IMR-90 (cell line): ENCODE results near the gene UGGT2. TPM values are rescaled to one million over a fixed set of nuclear protein-coding genes. Genes with fewer than 3 reads are reported as not detected.
"Not testable (repeated sequence)": the region's sequence is repeated elsewhere in the genome, so short reads cannot be mapped to it uniquely, and the experiment has no call there.

ENCODE experiments used
- ATAC-seq: fragments of 200-7000 bp; cut with Tn5 transposase; 2 replicates; pipeline ENCODE4 v1.9.1; 2020; ENCODE audit warnings: low read depth, mild to moderate bottlenecking, moderate library complexity
- BruUV-seq: library from RNA; stranded (reverse); fragments of 400-500 nt; replicated peaks from 2 replicates; lab custom pipeline; 2021; lab: Mats Ljungman, UMichigan
- CTCF ChIA-PET: fragments of 300-600 bp; formaldehyde crosslinking; extraction: SDS; loops from one replicate; lab custom pipeline; 2021; ENCODE audit warnings: antibody characterized with exemption; lab: Yijun Ruan, JAX
- POLR2A ChIA-PET: fragments of 300-600 bp; sonication (Branson Sonifier 250); formaldehyde crosslinking; loops from one replicate; lab custom pipeline; 2022; ENCODE audit warnings: antibody characterized with exemption; ENCODE audit not compliant: unreplicated experiment; lab: Charles Lee
- DNase-seq: peaks from one replicate; pipeline ENCODE4 v3.0.0; 2013
- H2AFZ ChIP-seq: replicated peaks from 2 replicates; pipeline ENCODE3; 2013; ENCODE audit warnings: low read length, mild to moderate bottlenecking; ENCODE audit not compliant: poor library complexity
- H2AK5ac ChIP-seq: 2 replicates; pipeline ENCODE4 v1.6.1; 2013; ENCODE audit warnings: low read depth, low read length, inconsistent platforms
- H2AK9ac ChIP-seq: replicated peaks from 2 replicates; pipeline ENCODE3; 2013; ENCODE audit warnings: mild to moderate bottlenecking, low read depth, low read length, moderate library complexity; ENCODE audit not compliant: poor library complexity
- H2BK120ac ChIP-seq: 2 replicates; pipeline ENCODE4 v1.6.1; 2013; ENCODE audit warnings: low read depth, low read length, inconsistent platforms
- H2BK15ac ChIP-seq: 3 replicates; pipeline ENCODE4 v1.6.1; 2013; ENCODE audit warnings: low read depth, low read length, inconsistent platforms
- H2BK20ac ChIP-seq: 2 replicates; pipeline ENCODE4 v1.6.1; 2013; ENCODE audit warnings: low read depth, mild to moderate bottlenecking, inconsistent platforms, low read length, moderate library complexity
- H2BK5ac ChIP-seq: 2 replicates; pipeline ENCODE4 v1.6.1; 2013; ENCODE audit warnings: mild to moderate bottlenecking, low read depth, low read length, inconsistent platforms; ENCODE audit not compliant: poor library complexity, severe bottlenecking
- H3K14ac ChIP-seq: replicated peaks from 2 replicates; pipeline ENCODE4 v1.6.1; 2013; ENCODE audit warnings: low read depth, low read length, inconsistent platforms
- H3K18ac ChIP-seq: 2 replicates; pipeline ENCODE4 v1.6.1; 2013; ENCODE audit warnings: low read depth, low read length, control low read depth
- H3K23ac ChIP-seq: 2 replicates; pipeline ENCODE4 v1.6.1; 2013; ENCODE audit warnings: low read depth, low read length, inconsistent platforms
- H3K27ac ChIP-seq: 2 replicates; pipeline ENCODE4 v1.5.1; 2013; ENCODE audit warnings: mild to moderate bottlenecking, control low read depth, low read length; ENCODE audit not compliant: insufficient read depth
- H3K27me3 ChIP-seq: 2 replicates; pipeline ENCODE4 v1.6.1; 2013; ENCODE audit warnings: low read length; ENCODE audit not compliant: control insufficient read depth, insufficient read depth
- H3K36me3 ChIP-seq: 2 replicates; pipeline ENCODE4 v1.6.1; 2013; ENCODE audit warnings: low read length, mixed read lengths; ENCODE audit not compliant: control insufficient read depth, insufficient read depth
- H3K4ac ChIP-seq: 2 replicates; pipeline ENCODE4 v1.6.1; 2013; ENCODE audit warnings: low read depth, low read length, inconsistent platforms
- H3K4me1 ChIP-seq: 2 replicates; pipeline ENCODE4 v1.6.1; 2013; ENCODE audit warnings: low read length, mixed read lengths; ENCODE audit not compliant: control insufficient read depth, insufficient read depth
- H3K4me2 ChIP-seq: 2 replicates; pipeline ENCODE4 v1.6.1; 2013; ENCODE audit warnings: low read depth, mild to moderate bottlenecking, control low read depth, low read length, moderate library complexity
- H3K4me3 ChIP-seq: 2 replicates; pipeline ENCODE4 v1.5.1; 2013; ENCODE audit warnings: low read depth, mild to moderate bottlenecking, control low read depth, low read length, moderate library complexity; ENCODE audit not compliant: insufficient read depth
- H3K56ac ChIP-seq: 2 replicates; pipeline ENCODE4 v1.6.1; 2013; ENCODE audit warnings: low read length, inconsistent platforms; ENCODE audit not compliant: insufficient read depth; ENCODE audit errors: extremely low read depth
- H3K79me1 ChIP-seq, 2 experiments: 2 replicates each; pipeline ENCODE4 v1.6.1; 2013; ENCODE audit warnings: low read length in 2 of 2, inconsistent platforms in 1 of 2, low read depth in 1 of 2
- H3K9ac ChIP-seq: 2 replicates; pipeline ENCODE4 v1.6.1; 2013; ENCODE audit warnings: low read depth, low read length, control low read depth
- H3K9me1 ChIP-seq: 2 replicates; pipeline ENCODE4 v1.6.1; 2013; ENCODE audit warnings: low read length, inconsistent platforms; ENCODE audit not compliant: insufficient read depth
- H3K9me3 ChIP-seq: 2 replicates; pipeline ENCODE4 v1.6.1; 2013; ENCODE audit warnings: low read length; ENCODE audit not compliant: control insufficient read depth, insufficient read depth
- H4K20me1 ChIP-seq: 2 replicates; pipeline ENCODE4 v1.6.1; 2013; ENCODE audit warnings: low read length, inconsistent platforms; ENCODE audit not compliant: insufficient read depth
- H4K5ac ChIP-seq: 2 replicates; pipeline ENCODE4 v1.6.1; 2013; ENCODE audit warnings: mild to moderate bottlenecking, low read depth, low read length, control low read depth
- H4K8ac ChIP-seq, 2 experiments: 2 replicates each; pipeline ENCODE4 v1.6.1; 2013; ENCODE audit warnings: low read depth in 2 of 2, low read length in 2 of 2, control low read depth in 1 of 2, inconsistent platforms in 1 of 2
- H4K91ac ChIP-seq: 2 replicates; pipeline ENCODE4 v1.6.1; 2013; ENCODE audit warnings: low read depth, low read length, inconsistent platforms; ENCODE audit not compliant: insufficient read depth
- WGBS, 2 experiments: methylation state at CpG; one replicate each; pipeline versions ENCODE4 v1.1.5 to v1.1.7; 2013; ENCODE audit warnings: missing lambda C conversion rate in 2 of 2; ENCODE audit not compliant: insufficient read length in 1 of 2; ENCODE audit errors: extremely low coverage in 2 of 2; 5-methylcytosine and 5-hydroxymethylcytosine counted together
- dilution Hi-C: fragments of 300-500 bp; cut with HindIII; formaldehyde crosslinking; loops from one replicate; pipeline ENCODE4 v1.14.3; 2018; ENCODE audit warnings: low sequenced_read_pairs; ENCODE audit not compliant: unreplicated experiment
- in situ Hi-C: fragments of 300-500 bp; cut with MboI; formaldehyde crosslinking; loops from 3 replicates; pipeline ENCODE4 v1.14.3; 2019; ENCODE audit warnings: low sequenced_read_pairs, inconsistent platforms, mixed read lengths
- intact Hi-C: fragments of 100-400 bp; cut with micrococcal nuclease; formaldehyde crosslinking; loops from 2 replicates; pipeline ENCODE4 v1.10.0; 2022
- polyA plus RNA-seq, 3 experiments: library from polyadenylated mRNA; depleted of rRNA; stranded (reverse); fragments of >200 nt; gene quantifications; 2 replicates each; pipeline ENCODE4 v1.2.3, GENCODE V29; 2012; ENCODE audit warnings: low replicate concordance in 1 of 3
- total RNA-seq: library from RNA; depleted of rRNA; stranded (reverse); fragments of >200 nt; gene quantifications from 2 replicates; pipeline ENCODE4 v1.2.3, GENCODE V29; 2012

UGGT2 gene
- total and polyA plus RNA-seq, 2 of the 4 experiments (the other 2 are of a cell fraction) = 21.4 to 40.1 TPM

DNA sequence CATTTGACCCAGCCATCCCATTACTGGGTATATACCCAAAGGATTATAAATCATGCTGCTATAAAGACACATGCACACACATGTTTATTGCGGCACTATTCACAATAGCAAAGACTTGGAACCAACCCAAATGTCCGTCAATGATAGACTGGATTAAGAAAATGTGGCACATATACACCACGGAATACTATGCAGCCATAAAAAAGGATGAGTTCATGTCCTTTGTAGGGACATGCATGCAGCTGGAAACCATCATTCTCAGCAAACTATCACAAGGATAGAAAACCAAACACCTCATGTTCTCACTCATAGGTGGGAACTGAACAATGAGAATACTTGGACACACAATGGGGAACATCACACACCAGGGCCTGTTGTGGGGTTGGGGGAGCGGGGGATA is 2.2 kb downstream of the UGGT2 start:
- BruUV-seq, DNase-seq: not testable (repeated sequence)

DNA sequence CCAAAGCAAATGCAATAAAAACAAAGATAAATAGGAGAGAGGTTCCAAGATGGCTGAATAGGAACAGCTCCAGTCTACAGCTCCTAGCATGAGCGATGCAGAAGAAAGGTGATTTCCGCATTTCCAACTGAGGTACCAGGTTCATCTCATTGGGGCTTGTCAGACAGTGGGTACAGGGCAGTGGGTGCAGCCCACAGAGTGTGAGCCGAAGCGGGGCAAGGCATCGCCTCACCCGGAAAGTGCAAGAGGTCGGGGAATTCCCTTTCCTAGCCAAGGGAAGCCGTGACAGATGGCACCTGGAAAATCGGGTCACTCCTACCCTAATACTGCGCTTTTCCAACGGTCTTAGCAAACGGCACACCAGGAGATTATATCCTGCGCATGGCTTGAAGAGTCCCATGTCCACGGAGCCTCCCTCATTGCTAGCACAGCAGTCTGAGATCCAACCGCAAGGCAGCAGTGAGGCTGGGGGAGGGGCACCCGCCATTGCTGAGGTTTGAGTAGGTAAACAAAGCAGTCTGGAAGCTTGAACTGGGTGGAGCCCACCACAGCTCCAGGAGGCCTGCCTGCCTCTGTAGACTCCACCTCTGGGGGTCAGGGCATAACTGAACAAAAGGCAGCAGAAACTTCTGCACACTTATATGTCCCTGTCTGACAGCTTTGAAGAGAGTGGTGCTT is 6.6 kb downstream of the UGGT2 start:
- CTCF ChIA-PET, ATAC-seq, H3K27ac ChIP-seq, POLR2A ChIA-PET, H3K4me3 ChIP-seq, H4K20me1 ChIP-seq, H3K9ac ChIP-seq, H3K56ac ChIP-seq, H3K4me1 ChIP-seq, dilution Hi-C loops, H2AK5ac ChIP-seq, H3K18ac ChIP-seq, H2BK20ac ChIP-seq, H2BK5ac ChIP-seq, H3K9me3 ChIP-seq, H2AK9ac ChIP-seq, H2AFZ ChIP-seq, H2BK120ac ChIP-seq, intact Hi-C loops, H3K27me3 ChIP-seq, H3K14ac ChIP-seq, BruUV-seq, H3K4me2 ChIP-seq, H4K5ac ChIP-seq, H4K8ac ChIP-seq, H3K23ac ChIP-seq, DNase-seq, H3K9me1 ChIP-seq, H3K36me3 ChIP-seq, H4K91ac ChIP-seq, H2BK15ac ChIP-seq, H3K4ac ChIP-seq: not testable (repeated sequence)
- in situ Hi-C loops = loop anchor here (25.0 kb wide), 1 partner anchor 766 kb away; no protein-coding TSS in a partner anchor
- H3K79me1 ChIP-seq = peaks cover 7 to 14% of the 10 kb centered on the region in 2 experiments; a peak in 3 of 4 replicates
- WGBS, 2 experiments = 93% methylated on average over 3 of the region's 16 CpGs; no CpG with 5 or more reads in 1 of the 2 experiments

More for the DNA sequence above, 2.2 kb downstream of the UGGT2 start:
- ATAC-seq, H2AK5ac ChIP-seq, H4K91ac ChIP-seq, H3K4me3 ChIP-seq, H4K5ac ChIP-seq, H3K23ac ChIP-seq, CTCF ChIA-PET, H3K27me3 ChIP-seq, H3K18ac ChIP-seq, H3K9me1 ChIP-seq, H3K9ac ChIP-seq, in situ Hi-C loops, H3K4ac ChIP-seq, H3K9me3 ChIP-seq, H2BK120ac ChIP-seq, H3K14ac ChIP-seq, H2AFZ ChIP-seq, dilution Hi-C loops, H4K8ac ChIP-seq, H3K4me2 ChIP-seq, H2BK5ac ChIP-seq, H3K27ac ChIP-seq, H2AK9ac ChIP-seq, H3K36me3 ChIP-seq, H4K20me1 ChIP-seq, POLR2A ChIA-PET, H2BK20ac ChIP-seq, H2BK15ac ChIP-seq, H3K4me1 ChIP-seq, intact Hi-C loops, H3K56ac ChIP-seq: not testable (repeated sequence)
- WGBS, 2 experiments = no CpG with 5 or more reads among the region's 4 CpGs
- peaks cover 0 to 23% of the 10 kb centered on the region in 2 experiments; a peak in 2 of 4 replicates for H3K79me1 ChIP-seq
